Kidney (tissue), 14 donors: ENCODE data around the gene NEU1. TPM values are rescaled to one million over a fixed set of nuclear protein-coding genes. Genes with fewer than 3 reads are reported as not detected.
A peak's percentile ranks its signal among the peaks of the same experiment; 100 is the strongest.
"Not testable (repeated sequence)": the region's sequence is repeated elsewhere in the genome, so short reads cannot be mapped to it uniquely, and the experiment has no call there.

ENCODE experiments used
- DNase-seq, 5 donors: peaks; one replicate each; pipeline ENCODE4 v3.0.0-alpha.2; 2013 to 2020
- FAIRE-seq: peaks from 2 replicates; lab custom pipeline; 2012; peaks lifted over from hg19 to GRCh38; lab: Jason Lieb, UNC
- H3K27ac ChIP-seq, 2 donors: one replicate each; pipeline ENCODE4 v1.7.0; 2013; ENCODE audit warnings: low read depth in 2 of 2, low read length in 2 of 2, inconsistent platforms in 1 of 2
- H3K27me3 ChIP-seq: one replicate; pipeline ENCODE4 v1.7.1; 2013; ENCODE audit warnings: low read length, inconsistent platforms; ENCODE audit not compliant: control insufficient read depth, insufficient read depth
- H3K36me3 ChIP-seq, 3 donors: one replicate each; pipeline versions ENCODE4 v1.7.0 to v1.7.1; 2013; ENCODE audit warnings: low read length in 3 of 3, control low read depth in 1 of 3, inconsistent platforms in 1 of 3; ENCODE audit not compliant: insufficient read depth in 3 of 3, control insufficient read depth in 2 of 3
- H3K4me1 ChIP-seq, 3 donors: one replicate each; pipeline versions ENCODE4 v1.7.0 to v1.7.1; 2013; ENCODE audit warnings: low read length in 3 of 3, inconsistent platforms in 1 of 3, low read depth in 1 of 3; ENCODE audit not compliant: control insufficient read depth in 2 of 3, insufficient read depth in 2 of 3
- H3K4me3 ChIP-seq, 3 donors: one replicate each; pipeline versions ENCODE4 v1.7.0 to v1.8.1; 2013; ENCODE audit warnings: low read length in 3 of 3, control low read depth in 1 of 3, inconsistent platforms in 1 of 3
- H3K9ac ChIP-seq, 3 donors: one replicate each; pipeline versions ENCODE4 v1.7.0 to v1.7.1; 2013; ENCODE audit warnings: low read length in 3 of 3, control low read depth in 1 of 3, inconsistent platforms in 1 of 3
- H3K9me3 ChIP-seq, 3 donors: one replicate each; pipeline versions ENCODE4 v1.7.0 to v1.7.1; 2013; ENCODE audit warnings: low read length in 3 of 3, control low read depth in 1 of 3, inconsistent platforms in 1 of 3; ENCODE audit not compliant: control insufficient read depth in 2 of 3, insufficient read depth in 1 of 3
- intact Hi-C: fragments of 100-400 bp; cut with DNase I; formaldehyde crosslinking; loops from one replicate; pipeline ENCODE4 v1.11.1; 2022
- polyA plus RNA-seq: library from polyadenylated mRNA; stranded (reverse); fragments of 350-450 nt; fragmentation: Illumina TruSeq; extraction: RNeasy Lipid Tissue Mini Kit (QIAGEN cat#74804); gene quantifications from one replicate; pipeline ENCODE4 v1.2.3, GENCODE V29; 2014; ENCODE audit warnings: low read depth, low replicate concordance; ENCODE audit not compliant: insufficient read depth
- total RNA-seq: library from RNA; stranded (reverse); fragmentation: NEBNext Ultra II Directional; extraction: Animal tissue kit (Norgen Biotek cat#: 25700); gene quantifications from one replicate; pipeline ENCODE4 v1.2.1, GENCODE V29; 2021
- TF ChIP-seq, protein P1 (sequence below): IDR thresholded peaks from 3 replicates; pipeline ENCODE4 v1.5.1; 2012; ENCODE audit warnings: mild to moderate bottlenecking, moderate library complexity, borderline replicate concordance; ENCODE audit not compliant: insufficient read depth; ENCODE audit errors: extremely low read depth
- donor health status: control.
- donor health status: control.
- donor health status: control.
- donor health status: control.
- donor health status: control.
- donor health status: DM: yes; HTN: yes; CAD: no.
- donor health status: Normal renal cell carcinoma (clear cell type).

Gene NEU1
- total and polyA plus RNA-seq, 2 donors from 2014 or later = 66.9 to 131 TPM

DNA sequence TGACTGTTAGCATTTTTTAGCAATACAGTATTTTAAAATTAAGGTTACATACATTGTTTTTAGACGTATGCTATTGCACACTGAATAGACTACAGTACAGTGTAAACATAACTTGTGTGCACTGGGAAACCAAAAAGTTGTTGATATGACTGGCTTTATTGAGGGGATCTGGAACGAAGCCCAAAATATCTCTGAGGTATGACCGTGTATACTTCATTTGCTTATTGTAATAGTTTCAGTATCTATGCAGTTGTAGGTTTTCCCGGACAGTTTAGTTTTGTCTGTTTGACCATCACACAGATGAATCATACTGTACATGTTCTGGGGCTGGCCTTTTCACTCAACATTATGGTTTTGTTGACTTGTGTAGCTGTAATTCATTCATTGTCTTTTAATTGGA, 46.2 kb upstream of the NEU1 start:
- Histone ChIP-seq H3K36me3 (no peaks in the 10 kb centered on the region), H3K27ac (no peak overlapping the region), H3K27me3 (no peaks in the 10 kb centered on the region), H3K9ac (no peak overlapping the region), H3K9me3 (no peaks in the 10 kb centered on the region), H3K4me1 (no peaks in the 10 kb centered on the region), H3K4me3 (no peak overlapping the region)
- no peak for FAIRE-seq
- TF ChIP-seq, protein P1, sequence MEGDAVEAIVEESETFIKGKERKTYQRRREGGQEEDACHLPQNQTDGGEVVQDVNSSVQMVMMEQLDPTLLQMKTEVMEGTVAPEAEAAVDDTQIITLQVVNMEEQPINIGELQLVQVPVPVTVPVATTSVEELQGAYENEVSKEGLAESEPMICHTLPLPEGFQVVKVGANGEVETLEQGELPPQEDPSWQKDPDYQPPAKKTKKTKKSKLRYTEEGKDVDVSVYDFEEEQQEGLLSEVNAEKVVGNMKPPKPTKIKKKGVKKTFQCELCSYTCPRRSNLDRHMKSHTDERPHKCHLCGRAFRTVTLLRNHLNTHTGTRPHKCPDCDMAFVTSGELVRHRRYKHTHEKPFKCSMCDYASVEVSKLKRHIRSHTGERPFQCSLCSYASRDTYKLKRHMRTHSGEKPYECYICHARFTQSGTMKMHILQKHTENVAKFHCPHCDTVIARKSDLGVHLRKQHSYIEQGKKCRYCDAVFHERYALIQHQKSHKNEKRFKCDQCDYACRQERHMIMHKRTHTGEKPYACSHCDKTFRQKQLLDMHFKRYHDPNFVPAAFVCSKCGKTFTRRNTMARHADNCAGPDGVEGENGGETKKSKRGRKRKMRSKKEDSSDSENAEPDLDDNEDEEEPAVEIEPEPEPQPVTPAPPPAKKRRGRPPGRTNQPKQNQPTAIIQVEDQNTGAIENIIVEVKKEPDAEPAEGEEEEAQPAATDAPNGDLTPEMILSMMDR = no peak
- no peak for DNase-seq
- intact Hi-C loops = no loop called here

DNA sequence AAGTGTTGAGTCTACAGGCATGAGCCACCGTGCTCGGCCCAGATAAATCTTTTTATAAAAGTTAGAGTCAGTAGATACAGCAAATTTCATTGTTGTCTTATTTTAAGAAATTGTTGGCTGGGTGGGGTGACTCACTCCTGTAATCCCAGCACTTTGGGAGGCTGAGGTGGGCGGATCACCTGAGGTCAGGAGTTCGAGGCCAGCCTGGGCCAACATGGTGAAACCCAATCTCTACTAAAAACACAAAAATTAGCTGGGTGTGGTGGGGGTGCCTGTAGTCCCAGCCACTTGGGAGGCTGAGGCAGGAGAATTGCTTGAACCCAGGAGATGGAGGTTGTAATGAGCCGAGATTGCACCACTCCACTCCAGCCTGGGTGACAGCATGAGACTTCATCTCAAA, 45.6 kb upstream of the NEU1 start:
- intact Hi-C loops, DNase-seq, H3K9ac ChIP-seq, H3K4me3 ChIP-seq, H3K27ac ChIP-seq, H3K9me3 ChIP-seq, H3K27me3 ChIP-seq, H3K4me1 ChIP-seq, H3K36me3 ChIP-seq, FAIRE-seq: not testable (repeated sequence)

DNA sequence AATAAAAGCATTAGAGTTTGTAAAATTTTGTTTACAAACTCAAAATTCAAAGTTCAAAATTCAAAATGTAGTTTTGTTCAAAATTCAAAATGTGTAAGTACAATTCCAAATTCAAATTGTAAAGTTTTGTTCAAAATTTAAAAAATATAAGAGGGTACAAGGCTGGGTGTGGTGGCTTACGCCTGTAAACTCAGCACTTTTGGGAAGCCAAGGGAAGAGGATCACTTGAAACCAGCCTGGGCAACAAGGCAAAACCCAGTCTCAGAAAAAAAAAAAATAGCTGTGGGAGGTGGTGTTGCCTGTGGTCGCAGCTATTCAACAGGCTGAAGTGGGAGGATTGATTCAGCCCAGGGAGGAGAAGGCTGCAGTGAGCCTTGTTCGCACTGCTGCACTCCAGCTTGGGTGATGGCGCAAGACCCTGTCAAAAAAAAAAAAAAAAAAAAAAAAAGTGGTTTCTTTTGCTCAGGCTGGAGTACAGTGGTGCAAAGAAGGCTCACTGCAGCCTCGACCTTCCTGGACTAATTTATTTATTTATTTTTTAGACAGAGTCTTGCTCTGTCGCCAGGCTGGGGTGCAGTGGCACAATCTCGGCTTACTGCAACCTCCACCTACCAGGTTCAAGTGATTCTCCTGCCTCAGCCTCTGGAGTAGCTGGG, 44.7 kb upstream of the NEU1 start:
- intact Hi-C loops = no loop called here
- DNase-seq = peak in 3 of 5 donors; percentile 49 to 74 (median 57)
- TF ChIP-seq, protein P1 = no peak
- no peak overlapping the region for H3K27ac ChIP-seq
- H3K9ac ChIP-seq = no peak overlapping the region
- no peaks in the 10 kb centered on the region for H3K27me3 ChIP-seq
- no peak overlapping the region for H3K4me3 ChIP-seq
- no peaks in the 10 kb centered on the region for H3K36me3 ChIP-seq
- H3K9me3 ChIP-seq = no peaks in the 10 kb centered on the region
- peaks cover 0 to 8% (median 4%) of the 10 kb centered on the region in 3 donors for H3K4me1 ChIP-seq
- FAIRE-seq = no peak

DNA sequence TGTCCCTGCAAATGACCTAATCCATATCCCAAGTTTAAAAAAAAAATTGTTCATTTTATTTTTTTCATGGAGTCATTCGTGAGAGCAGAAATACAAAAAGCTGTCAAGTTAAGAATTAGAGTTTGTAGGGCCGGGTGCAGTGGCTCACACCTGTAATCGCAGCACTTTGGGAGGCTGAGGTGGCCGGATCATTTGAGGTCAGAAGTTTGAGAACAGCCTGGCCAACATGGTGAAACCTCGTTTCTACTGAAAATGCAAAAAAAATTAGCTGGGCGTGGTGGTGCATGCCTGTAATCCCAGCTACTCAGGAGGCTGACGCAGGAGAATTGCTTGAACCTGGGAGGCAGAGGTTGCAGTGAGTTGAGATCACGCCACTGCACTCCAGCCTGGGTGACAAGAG, 44.1 kb upstream of the NEU1 start:
- H3K27me3 ChIP-seq, H3K4me3 ChIP-seq, DNase-seq, H3K4me1 ChIP-seq, FAIRE-seq, H3K9me3 ChIP-seq, H3K9ac ChIP-seq, intact Hi-C loops, H3K27ac ChIP-seq, H3K36me3 ChIP-seq: not testable (repeated sequence)
